GM18507 (cell line): ENCODE results near the gene NETO1.

ENCODE experiments used
- DNase-seq: peaks from one replicate; pipeline ENCODE4 v3.0.0; 2011; ENCODE audit warnings: low read depth; ENCODE audit not compliant: insufficient read length; ENCODE audit errors: extremely low spot score
- FAIRE-seq: peaks from 2 replicates; lab custom pipeline; 2011; peaks lifted over from hg19 to GRCh38; lab: Jason Lieb, UNC

NETO1 gene

DNA sequence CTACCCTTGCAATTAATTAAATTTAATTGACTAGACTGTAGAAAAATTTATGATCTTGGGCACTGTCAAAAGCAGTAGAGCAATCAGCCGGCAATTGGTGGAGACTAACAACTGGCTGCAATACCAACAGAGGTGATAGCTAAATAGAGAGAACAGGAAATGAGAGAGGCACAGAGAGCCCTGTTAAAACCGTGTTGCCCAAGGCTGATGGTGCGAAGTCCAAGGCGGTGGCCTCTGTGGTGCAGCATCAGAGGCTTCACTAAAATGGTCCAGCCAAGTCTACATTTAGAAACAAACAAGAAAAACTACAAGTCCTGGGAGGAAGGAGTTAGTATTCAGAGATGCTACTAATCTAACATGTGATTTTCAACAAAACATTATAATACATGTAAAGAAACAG lies 115.6 kb downstream of the NETO1 start:
- FAIRE-seq (no peak), DNase-seq (no peak)

DNA sequence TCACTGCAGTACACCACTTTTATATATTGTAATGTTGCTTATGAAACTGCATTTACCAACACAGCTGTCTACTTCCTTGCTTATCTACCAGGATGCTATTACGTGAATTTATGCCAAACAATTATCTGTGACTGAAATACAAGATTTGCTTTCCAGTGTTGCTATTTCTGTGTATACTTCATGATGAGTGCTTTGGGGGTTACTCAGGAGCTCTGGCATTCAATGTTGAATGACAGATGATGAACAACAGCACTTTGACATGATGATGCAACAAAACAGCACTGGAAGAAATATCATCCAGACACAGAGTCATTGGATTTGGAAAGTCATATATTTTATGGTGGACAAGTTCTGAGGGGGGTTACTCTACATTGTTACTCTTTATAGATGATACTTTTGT lies 125.8 kb downstream of the NETO1 start:
- FAIRE-seq (no peak), DNase-seq (no peak)

DNA sequence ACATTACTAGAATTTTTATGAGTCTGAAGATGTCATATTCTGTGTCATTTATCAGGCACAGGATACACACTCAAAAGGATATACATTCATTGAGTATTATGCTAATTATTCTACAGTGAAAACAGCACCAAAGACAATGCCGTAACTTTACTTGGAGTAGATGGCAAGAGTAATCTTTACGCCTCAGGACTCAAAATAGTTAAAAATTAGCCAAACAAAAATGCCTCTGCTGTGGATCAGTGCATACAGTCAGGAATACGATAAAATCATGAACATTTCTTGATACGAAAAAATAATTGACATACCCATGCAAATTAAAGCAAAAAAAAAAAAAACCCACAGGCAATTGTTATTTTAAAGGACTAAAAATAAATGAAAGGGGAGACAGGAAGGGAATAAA lies 129.7 kb downstream of the NETO1 start:
- no peak for DNase-seq
- no peak for FAIRE-seq

DNA sequence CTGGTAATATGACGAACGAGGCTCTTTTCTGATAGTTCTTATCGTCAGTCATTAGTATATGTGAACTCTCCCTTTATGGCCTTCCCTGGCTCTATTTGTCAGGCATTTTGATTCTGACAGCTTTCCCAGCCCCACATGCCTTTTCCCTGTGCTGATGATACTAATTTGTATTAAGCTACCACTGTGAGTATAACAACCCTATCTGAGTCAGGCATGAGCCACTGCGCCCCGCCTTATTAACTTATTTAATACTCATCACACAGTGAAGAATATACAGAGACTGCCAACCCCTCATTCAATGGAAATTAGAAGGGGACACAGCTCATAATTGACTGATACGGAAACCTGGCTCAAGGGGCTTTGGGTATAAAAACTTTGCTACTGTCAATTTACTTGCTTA lies 140.0 kb downstream of the NETO1 start:
- FAIRE-seq: no peak

DNA sequence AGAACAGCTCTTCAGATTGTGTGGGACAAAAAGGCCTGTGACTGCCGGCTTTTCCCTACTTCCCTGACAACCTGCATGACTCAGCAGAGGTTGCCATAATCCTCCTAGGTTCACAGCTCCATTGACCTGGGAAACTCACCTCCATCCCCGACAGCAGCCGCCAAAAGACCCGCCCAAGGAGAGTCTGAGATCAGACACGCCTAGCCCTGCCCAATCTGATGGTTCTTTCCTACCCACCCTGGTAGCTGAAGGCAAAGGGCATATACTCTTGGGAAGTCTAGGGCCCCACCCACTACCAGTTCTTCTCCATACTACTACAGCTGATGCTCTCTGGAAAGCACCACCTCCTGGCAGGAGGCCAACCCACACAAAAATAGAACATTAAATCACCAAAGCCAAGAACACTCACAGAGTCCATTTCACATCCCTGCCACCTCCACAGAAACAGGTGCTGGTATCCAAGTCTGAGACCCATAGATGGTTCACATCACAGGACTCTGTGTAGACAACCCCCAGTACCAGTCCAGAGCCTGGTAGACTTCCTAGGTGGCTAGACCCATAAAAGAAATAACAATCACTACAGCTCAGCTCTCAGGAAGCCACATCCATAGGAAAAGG lies 140.6 kb downstream of the NETO1 start:
- FAIRE-seq (no peak), DNase-seq (no peak)

More for the DNA sequence above, 140.0 kb downstream of the NETO1 start:
- no peak for DNase-seq

DNA sequence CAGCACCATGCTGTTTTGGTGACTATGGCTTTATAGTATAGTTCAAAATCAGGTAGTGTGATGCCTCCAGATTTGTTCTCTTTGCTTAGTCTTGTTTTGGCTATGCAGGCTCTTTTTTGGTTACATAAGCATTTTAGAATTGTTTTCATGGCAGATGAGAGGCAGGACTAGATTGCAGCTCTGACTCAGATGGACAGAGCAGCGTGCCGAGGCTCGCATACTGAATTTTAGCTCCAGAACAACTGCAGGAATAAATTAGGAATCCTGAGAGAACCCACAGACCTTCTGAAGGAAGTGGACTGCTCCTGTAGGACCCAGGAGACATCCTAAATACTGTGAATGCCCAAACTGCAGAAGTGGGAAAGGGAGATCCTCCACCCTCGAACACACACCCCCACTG lies 141.6 kb downstream of the NETO1 start:
- FAIRE-seq: no peak
- DNase-seq: no peak

DNA sequence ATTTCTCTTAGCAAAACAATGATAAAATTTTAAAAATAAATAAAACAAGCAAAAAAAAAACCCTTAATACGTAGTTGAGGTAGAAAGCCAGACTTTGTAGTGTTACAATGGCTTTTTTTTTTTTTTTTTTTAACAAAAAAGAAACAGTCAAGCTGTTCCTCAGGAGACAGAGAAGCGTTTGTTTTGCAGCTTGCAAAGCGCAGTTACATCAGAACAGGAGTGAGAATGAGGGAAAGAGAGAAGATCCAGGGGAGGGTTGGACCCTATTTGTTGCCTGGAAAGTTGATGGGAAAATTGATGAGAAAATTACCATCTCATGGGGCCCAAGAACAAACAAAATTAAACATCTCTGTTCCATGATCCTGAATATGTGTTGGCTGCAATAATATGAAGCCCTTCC lies 146.5 kb downstream of the NETO1 start:
- no peak for FAIRE-seq
- no peak for DNase-seq

DNA sequence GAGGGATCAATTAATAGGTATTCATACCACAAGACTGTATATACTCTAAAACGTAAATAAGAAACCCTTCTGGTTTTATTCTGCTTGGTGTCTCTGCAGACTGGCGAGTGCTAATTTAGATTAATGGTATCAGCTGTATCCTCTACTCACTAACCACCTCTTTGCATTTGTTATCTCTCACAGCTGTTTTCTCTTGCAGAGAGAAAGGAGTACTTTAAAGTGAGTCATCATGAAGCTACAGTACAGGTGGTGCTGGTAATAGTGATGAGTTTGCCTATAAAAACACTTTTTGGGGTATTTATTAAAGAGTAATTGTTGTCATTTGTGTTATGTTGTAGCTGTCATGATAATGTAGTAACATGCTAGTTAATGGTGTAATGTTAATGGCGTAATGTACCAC lies 147.7 kb downstream of the NETO1 start:
- no peak for FAIRE-seq

DNA sequence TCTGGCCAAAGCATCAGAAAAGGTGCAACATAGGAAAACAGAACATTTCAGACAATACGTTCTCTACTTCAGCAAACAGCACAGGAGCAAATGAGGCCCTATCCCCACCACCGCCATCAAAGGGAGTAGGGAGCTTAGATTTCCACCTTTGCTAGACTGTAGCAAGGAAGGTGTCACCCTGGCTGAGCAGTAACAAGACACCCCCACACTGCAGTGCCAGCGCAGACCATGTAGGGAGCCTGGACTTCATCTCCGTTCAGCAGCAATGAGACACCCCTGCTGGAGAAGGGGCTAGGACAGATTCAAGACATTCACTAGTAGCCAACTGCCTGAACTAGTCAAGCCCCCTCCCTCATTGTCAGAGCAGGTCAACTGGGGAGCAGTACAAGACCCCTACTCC lies 163.6 kb downstream of the NETO1 start:
- FAIRE-seq: no peak

More for the DNA sequence above, 147.7 kb downstream of the NETO1 start:
- no peak for DNase-seq

DNA sequence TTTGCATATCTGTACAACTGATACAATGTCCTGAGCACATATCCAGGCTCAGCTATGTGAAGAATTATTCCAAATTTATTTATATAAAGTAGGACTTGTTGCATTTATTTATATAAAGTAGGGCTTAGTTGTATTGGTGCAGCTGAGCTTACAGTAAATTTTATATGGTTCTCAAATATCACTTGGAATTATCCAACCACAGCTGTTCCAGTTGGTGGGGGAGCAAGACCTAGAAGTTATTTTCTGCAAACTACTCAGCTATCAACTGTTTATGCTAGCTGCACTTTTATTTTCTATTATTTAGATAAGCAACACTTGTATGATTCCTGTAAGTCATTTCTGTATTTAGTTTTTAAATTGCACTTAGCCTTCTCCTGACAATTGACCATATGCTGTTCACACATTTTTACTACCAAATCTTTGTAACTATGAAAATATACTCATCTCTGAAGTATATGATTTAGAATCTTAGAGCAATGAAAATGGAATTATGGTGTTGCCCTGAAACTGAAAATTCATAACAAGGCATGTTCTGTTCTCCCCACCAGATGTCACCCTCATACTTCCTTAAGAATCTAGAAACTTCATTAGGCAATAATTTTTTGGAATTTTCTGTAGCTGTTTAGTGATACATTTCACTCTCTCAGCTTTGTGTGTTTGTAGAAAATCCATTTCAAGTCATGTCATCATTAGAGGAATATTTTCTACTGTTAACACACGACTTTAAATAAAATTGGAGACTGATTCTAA lies 166.7 kb downstream of the NETO1 start:
- no peak for FAIRE-seq
- no peak for DNase-seq

More for the DNA sequence above, 163.6 kb downstream of the NETO1 start:
- no peak for DNase-seq

DNA sequence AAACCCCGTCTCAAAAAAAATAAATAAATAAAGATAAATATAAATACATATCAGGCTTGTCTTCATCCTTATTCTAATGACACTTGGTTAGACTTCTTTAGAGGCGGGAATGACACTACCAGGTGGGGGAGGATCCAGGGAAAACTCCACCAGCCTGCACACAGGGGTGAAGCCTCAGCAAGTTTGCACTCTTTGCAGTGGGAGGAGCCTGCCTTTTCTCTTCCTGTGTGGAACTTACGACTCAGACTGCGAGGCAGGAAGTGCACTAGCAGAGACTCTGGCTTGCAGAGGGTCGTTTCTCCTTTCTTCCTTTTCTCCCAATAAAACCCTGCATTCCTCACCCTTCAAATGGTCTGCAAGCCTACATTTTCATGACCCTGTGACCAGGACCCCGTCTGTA lies 170.1 kb downstream of the NETO1 start:
- DNase-seq (no peak), FAIRE-seq (no peak)

DNA sequence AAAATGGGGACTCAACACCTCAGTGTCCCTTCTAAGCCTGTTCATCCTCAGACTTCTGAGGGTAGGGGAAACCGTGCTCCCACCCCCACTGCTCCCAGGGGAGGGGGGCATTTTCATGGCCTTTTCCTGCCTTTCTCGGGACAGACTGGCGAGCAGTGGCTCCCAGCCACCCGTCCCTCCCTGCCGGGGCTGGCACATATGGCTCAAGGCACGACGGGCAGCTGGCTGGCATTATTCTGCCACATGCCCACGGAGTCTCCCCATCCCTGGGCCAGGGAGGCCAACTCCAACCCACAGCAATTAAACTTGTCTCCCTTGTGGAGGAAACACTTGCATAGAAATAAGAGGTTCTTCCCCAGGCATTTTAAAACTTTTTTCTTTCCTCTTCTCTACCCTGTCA lies 175.2 kb downstream of the NETO1 start:
- no peak for DNase-seq
- FAIRE-seq: no peak
